ENCODE data around the gene HOXA7.

HOXA7 gene

DNA sequence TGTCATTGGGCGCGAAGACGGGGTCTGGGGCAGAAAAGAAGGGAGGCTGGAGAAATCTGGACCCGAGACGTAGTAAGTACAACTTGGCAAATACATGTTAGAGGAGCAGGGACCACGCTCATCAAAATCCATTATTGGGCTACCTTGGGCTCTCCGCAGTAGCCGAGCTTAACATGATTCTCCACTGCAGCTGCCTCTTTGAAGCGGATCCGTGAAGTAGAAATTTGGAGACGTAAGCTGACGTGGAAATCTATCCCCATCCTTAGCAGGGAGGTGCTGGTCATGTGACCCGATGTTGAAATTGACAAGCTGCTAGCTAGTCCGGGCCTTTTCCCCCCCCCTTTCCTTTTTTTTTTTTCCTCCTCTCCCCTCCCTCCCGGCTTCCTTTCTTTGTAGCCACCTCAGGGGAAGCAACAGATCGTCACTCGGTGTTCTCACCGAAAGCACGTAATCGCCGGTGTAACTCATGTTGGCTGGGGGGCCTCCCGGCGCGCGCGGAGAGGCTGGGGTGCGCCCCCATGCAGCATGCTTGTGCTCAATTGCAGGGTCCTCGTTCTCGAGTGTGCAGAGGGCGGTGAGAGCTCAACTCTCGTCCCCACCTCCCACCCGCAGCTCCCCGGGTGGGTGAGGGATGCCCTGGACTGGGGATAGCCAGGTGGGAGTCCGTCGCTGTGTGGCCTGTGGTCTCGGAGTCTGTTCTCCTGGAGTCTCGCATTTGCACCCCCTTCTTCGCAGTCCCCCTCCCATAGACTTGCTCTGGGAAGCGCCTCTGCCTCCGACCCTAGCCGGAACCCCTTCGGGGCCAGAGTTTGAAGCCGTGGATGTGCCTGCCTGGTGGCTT is 28.8 kb upstream of the HOXA7 start, which contains the start of gene HOXA11 (continued):
- TF ChIP-seq CTCF (tag by site-specific recombination; IDR thresholded peaks at IDR 0.05): peak; percentile 26; the same call in 1 of the 2 replicates
- peak; percentile 69 for TF ChIP-seq ZNF2 (tag by site-specific recombination; IDR thresholded peaks at IDR 0.05)
- 0 out of 2 replicates have a peak, but pooled peaks have one; percentile 13 for TF ChIP-seq KLF10 (tag by site-specific recombination; IDR thresholded peaks at IDR 0.05)
- no peak for TF ChIP-seq ZNF624 (tag by site-specific recombination; IDR thresholded peaks at IDR 0.05)
- no peak for TF ChIP-seq ZSCAN18 (tag by site-specific recombination; IDR thresholded peaks at IDR 0.05)
- TF ChIP-seq GFI1B (tag by site-specific recombination; IDR thresholded peaks at IDR 0.05): no peak
- TF ChIP-seq PRDM1 (tag by site-specific recombination; IDR thresholded peaks at IDR 0.05): peak; percentile 70; the same call in 1 of the 2 replicates
- TF ChIP-seq ZBTB7A (tag by site-specific recombination; IDR thresholded peaks at IDR 0.05; ENCODE audit: low read depth): no peak; the same call in 1 of the 2 replicates
- no peak for TF ChIP-seq HOXD13 (CRISPR knock-in tag; IDR thresholded peaks at IDR 0.05; ENCODE audit: borderline replicate concordance)
- no peak for TF ChIP-seq ZNF214 (tag by site-specific recombination; IDR thresholded peaks at IDR 0.05; ENCODE audit: borderline replicate concordance)
- TF ChIP-seq ZNF621 (tag by site-specific recombination; IDR thresholded peaks at IDR 0.05): no peak
- TF ChIP-seq ZNF664 (tag by site-specific recombination; IDR thresholded peaks at IDR 0.05): no peak
- TF ChIP-seq ZNF837 (tag by site-specific recombination; IDR thresholded peaks at IDR 0.05): no peak
- no peak for TF ChIP-seq ZBTB1 (tag by site-specific recombination; IDR thresholded peaks at IDR 0.05)
- TF ChIP-seq, protein P1, sequence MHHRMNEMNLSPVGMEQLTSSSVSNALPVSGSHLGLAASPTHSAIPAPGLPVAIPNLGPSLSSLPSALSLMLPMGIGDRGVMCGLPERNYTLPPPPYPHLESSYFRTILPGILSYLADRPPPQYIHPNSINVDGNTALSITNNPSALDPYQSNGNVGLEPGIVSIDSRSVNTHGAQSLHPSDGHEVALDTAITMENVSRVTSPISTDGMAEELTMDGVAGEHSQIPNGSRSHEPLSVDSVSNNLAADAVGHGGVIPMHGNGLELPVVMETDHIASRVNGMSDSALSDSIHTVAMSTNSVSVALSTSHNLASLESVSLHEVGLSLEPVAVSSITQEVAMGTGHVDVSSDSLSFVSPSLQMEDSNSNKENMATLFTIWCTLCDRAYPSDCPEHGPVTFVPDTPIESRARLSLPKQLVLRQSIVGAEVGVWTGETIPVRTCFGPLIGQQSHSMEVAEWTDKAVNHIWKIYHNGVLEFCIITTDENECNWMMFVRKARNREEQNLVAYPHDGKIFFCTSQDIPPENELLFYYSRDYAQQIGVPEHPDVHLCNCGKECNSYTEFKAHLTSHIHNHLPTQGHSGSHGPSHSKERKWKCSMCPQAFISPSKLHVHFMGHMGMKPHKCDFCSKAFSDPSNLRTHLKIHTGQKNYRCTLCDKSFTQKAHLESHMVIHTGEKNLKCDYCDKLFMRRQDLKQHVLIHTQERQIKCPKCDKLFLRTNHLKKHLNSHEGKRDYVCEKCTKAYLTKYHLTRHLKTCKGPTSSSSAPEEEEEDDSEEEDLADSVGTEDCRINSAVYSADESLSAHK (tag by site-specific recombination; IDR thresholded peaks at IDR 0.05): no peak
- TF ChIP-seq ZNF558 (tag by site-specific recombination; IDR thresholded peaks at IDR 0.05): no peak
- TF ChIP-seq ZBTB26 (tag by site-specific recombination; optimal IDR thresholded peaks at IDR 0.05): peak; percentile 40
- TF ChIP-seq ZEB2 (tag by site-specific recombination; IDR thresholded peaks at IDR 0.05): peak; percentile 71
- no peak for TF ChIP-seq ZNF626 (tag by site-specific recombination; IDR thresholded peaks at IDR 0.05)
- TF ChIP-seq, protein P2, sequence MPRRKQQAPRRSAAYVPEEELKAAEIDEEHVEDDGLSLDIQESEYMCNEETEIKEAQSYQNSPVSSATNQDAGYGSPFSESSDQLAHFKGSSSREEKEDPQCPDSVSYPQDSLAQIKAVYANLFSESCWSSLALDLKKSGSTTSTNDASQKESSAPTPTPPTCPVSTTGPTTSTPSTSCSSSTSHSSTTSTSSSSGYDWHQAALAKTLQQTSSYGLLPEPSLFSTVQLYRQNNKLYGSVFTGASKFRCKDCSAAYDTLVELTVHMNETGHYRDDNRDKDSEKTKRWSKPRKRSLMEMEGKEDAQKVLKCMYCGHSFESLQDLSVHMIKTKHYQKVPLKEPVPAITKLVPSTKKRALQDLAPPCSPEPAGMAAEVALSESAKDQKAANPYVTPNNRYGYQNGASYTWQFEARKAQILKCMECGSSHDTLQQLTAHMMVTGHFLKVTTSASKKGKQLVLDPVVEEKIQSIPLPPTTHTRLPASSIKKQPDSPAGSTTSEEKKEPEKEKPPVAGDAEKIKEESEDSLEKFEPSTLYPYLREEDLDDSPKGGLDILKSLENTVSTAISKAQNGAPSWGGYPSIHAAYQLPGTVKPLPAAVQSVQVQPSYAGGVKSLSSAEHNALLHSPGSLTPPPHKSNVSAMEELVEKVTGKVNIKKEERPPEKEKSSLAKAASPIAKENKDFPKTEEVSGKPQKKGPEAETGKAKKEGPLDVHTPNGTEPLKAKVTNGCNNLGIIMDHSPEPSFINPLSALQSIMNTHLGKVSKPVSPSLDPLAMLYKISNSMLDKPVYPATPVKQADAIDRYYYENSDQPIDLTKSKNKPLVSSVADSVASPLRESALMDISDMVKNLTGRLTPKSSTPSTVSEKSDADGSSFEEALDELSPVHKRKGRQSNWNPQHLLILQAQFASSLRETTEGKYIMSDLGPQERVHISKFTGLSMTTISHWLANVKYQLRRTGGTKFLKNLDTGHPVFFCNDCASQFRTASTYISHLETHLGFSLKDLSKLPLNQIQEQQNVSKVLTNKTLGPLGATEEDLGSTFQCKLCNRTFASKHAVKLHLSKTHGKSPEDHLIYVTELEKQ (tag by site-specific recombination; IDR thresholded peaks at IDR 0.05; ENCODE audit: borderline replicate concordance): no peak
- TF ChIP-seq KLF1 (tag by site-specific recombination; IDR thresholded peaks at IDR 0.05): no peak
- TF ChIP-seq PBX3 (CRISPR knock-in tag; IDR thresholded peaks at IDR 0.05): no peak
- TF ChIP-seq OSR2 (tag by site-specific recombination; IDR thresholded peaks at IDR 0.05): peak; percentile 95
- peak; percentile 99 for TF ChIP-seq GLIS2 (tag by site-specific recombination; IDR thresholded peaks at IDR 0.05)
- no peak; the same call in 1 of the 2 replicates for TF ChIP-seq ZNF654 (tag by site-specific recombination; IDR thresholded peaks at IDR 0.05; ENCODE audit: low read depth)
- peak; percentile 77 for TF ChIP-seq ZBTB21 (tag by site-specific recombination; IDR thresholded peaks at IDR 0.05)
- no peak for TF ChIP-seq ZNF19 (tag by site-specific recombination; IDR thresholded peaks at IDR 0.05; ENCODE audit: low read depth)
- no peak; the same call in 1 of the 2 replicates for TF ChIP-seq ZSCAN16 (tag by site-specific recombination; IDR thresholded peaks at IDR 0.05)
- no peak for TF ChIP-seq REPIN1 (tag by site-specific recombination; IDR thresholded peaks at IDR 0.05; ENCODE audit: low read depth)
